H1 (cell line): ENCODE measurements around the gene GIGYF2. TPM values are rescaled to one million over a fixed set of nuclear protein-coding genes. Genes with fewer than 3 reads are reported as not detected.

Experiments used
- CBX5 ChIP-seq: fragments of 300-800, 300-1000 bp; sonication (generic); IDR thresholded peaks from 2 replicates; pipeline ENCODE4 v1.7.1; 2016; ENCODE audit warnings: antibody characterized with exemption, low read length, low read depth
- CHD7 ChIP-seq: fragments of 300-600 bp; sonication (generic); IDR thresholded peaks from 2 replicates; pipeline ENCODE4 v1.7.1; 2012; ENCODE audit warnings: low read length, moderate library complexity, mild to moderate bottlenecking, inconsistent platforms; ENCODE audit not compliant: insufficient replicate concordance
- HDAC2 ChIP-seq, 2 experiments: fragments of 300-600 bp in 1 of 2; sonication (generic) in 1 of 2; IDR thresholded peaks; 2 replicates each; pipeline ENCODE4 v1.6.1; 2011 to 2012; ENCODE audit warnings: low read depth in 2 of 2, low read length in 2 of 2, mild to moderate bottlenecking in 2 of 2, moderate library complexity in 2 of 2, borderline replicate concordance in 1 of 2, inconsistent platforms in 1 of 2
- SP2 ChIP-seq: IDR thresholded peaks from 2 replicates; pipeline ENCODE4 v1.6.1; 2012; ENCODE audit warnings: mild to moderate bottlenecking, low read length, inconsistent platforms
- TAF7 ChIP-seq: optimal IDR thresholded peaks from 2 replicates; pipeline ENCODE3; 2011; ENCODE audit warnings: low read depth, mild to moderate bottlenecking, inconsistent platforms, low read length, moderate library complexity, borderline replicate concordance
- TEAD4 ChIP-seq: IDR thresholded peaks from 2 replicates; pipeline ENCODE4 v1.6.1; 2012; ENCODE audit warnings: low read depth, low read length, inconsistent platforms, mixed read lengths
- polyA plus RNA-seq, 7 experiments: library from polyadenylated mRNA; depleted of rRNA in 3 of 7; stranded (reverse) in 5 of 7; unstranded in 2 of 7; fragments of >200 nt in 5 of 7; fragments of 200-250 nt in 2 of 7; gene quantifications; 1 replicate in 5 of 7; 2 replicates in 1 of 7; 4 replicates in 1 of 7; pipeline versions ENCODE4 v1.2.1 to v1.2.3, GENCODE V29; 2011 to 2013; ENCODE audit warnings: missing spikeins in 2 of 7, mixed read lengths in 2 of 7
- total RNA-seq: library from RNA; stranded (reverse); fragmentation: NEBNext Ultra II Directional; extraction: Animal tissue kit (Norgen Biotek cat#: 25700); gene quantifications from 2 replicates; pipeline ENCODE4 v1.2.1, GENCODE V29; 2021

GIGYF2 gene
- total and polyA plus RNA-seq, 2 of the 8 experiments (the other 6 are each of a cell fraction or from before 2014, with no cell fraction given) = 22.3 to 62.0 TPM

GRCh38 chr2:232896720-232897597 is 199.8 kb downstream of the GIGYF2 start (continued):
- no peak for TF ChIP-seq TEAD4
- TF ChIP-seq CBX5 = no peak
- no peak for TF ChIP-seq TAF7
- TF ChIP-seq CHD7 = no peak
- no peak for TF ChIP-seq SP2
- TF ChIP-seq HDAC2 (IDR thresholded peaks at IDR 0.05; ENCODE audit: borderline replicate concordance in 1 of 2, low read depth in 2 of 2, low read length in 2 of 2) = no peak
- TF ChIP-seq, all 59 proteins: peak for 0
